GM21447 (cell line): Measurements from ENCODE around the gene IGF2BP3.
"Not testable (repeated sequence)": the region's sequence is repeated elsewhere in the genome, so short reads cannot be mapped to it uniquely, and the experiment has no call there.

Source experiments
- ATAC-seq: cut with Tn5 transposase; IDR thresholded peaks from one replicate; pipeline ENCODE4 v1.9.1; 2021; ENCODE audit not compliant: unreplicated experiment

Gene IGF2BP3

DNA sequence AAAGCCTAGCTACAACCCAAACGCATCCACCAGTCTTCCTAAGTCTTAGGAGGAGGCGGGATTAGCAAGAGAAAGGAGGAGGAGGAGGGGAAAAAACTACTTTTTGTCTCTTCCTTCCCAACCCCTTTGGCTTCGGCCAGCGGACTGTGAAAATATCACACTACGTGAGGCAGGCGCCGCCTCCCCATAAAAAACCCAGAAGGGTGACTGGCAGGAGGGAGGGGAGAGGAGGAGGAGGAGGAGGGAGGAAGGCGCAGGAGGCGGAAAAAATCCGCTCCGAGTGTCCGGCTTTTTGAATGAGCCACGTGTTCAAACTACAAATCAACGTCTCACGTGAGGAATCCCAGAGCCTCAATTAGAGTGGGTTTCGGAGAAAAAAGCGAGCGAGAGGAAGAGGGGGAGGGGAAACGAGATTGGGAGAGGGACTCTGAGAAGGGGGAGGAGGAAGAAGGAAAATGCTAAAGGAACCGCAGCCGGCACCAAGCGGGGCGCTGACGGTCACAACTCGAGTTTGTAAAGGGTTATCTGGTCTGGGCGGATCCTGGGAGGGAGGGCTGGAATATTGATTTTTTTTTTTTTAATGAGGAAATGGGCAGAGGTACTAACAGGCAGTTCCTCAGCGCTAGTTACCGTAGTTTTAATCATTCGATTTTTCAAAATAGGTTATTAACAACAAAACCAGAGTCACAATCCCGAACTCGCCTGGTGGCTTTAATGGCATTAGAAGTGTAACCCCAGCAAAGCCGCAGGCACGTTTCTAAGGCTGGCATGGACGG lies at the start of gene IGF2BP3:
TSS of gene IGF2BP3 (minus strand) at position 162 of the 776 bp plus-strand sequence. CDS start 381 bp downstream, outside the sequence.
- ATAC-seq = peak; percentile 15

DNA sequence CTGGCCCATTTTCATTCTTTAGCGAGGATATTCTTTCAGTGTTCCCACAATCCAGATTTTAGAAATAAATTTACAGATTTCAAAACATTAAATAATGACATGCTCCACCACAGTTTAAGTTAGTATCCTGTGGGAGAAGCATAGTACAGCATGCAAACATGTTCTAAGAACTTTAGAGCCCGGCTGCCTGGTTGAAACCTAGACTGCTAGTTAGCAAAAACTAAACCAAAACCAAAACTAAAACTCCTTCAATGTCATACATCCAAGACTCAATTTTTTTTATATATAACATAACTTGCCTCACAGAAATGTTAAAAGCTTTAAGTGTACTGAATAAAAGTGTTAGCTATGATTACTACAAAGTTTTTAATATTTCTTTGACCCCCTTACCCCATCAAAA lies 44.5 kb upstream of the IGF2BP3 start:
- ATAC-seq = peak; percentile 82

DNA sequence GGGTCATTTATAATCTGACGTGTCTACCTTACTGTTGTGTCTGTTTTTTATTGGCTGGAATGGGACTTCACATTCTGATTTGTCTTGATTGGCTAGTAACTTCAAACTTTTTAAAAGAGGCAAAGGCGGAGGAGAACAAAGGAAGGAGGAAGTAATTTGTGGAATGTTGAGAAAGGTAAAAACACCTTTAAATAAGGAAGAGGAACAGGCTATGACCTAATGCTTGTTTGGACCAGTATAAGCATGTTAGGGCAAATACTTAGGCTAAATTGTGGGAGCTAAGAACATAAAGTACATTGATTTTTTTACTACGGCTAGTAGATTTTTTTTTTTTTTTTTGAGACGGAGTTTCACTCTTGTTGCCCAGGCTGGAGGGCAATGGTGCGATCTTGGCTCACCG lies 43.5 kb upstream of the IGF2BP3 start:
- not testable (repeated sequence) for ATAC-seq

DNA sequence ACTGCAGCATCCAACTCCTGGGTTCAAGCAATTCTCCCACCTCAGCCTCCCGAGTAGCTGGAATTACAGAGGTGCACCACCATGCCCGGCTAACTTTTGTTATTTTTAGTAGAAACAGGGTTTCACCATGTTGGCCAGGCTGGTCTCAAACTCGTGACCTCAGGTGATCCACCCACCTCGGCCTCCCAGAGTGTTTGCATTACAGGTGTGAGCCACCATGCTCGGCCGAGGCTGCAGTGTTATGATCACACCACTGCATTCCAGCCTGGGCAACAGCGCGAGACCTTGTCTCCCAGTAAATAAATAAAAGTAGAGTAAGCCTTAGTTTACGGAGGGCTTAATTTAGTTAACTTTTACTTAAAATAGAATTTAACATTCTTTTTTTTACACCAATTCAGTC lies 23.7 kb upstream of the IGF2BP3 start:
- no peak for ATAC-seq

DNA sequence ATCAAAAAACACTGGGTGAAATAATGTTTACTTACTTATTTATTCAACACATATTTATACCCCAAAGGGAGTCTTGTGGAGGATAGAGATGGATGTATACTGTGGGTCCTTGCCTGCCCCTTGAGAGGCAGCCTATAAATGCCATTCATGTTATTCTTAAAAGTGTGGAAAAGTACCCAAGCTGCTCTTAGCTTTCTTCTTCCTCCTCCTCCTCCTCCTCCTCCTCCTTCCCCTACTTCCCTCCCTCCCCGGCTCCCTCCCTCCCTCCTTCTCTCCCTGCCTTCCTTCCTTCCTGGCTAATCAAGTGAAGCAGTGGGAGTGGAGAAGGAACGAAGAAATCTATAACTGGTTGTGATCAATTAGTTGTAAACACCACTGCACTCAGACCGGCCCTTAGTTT lies 21.2 kb upstream of the IGF2BP3 start:
- no peak for ATAC-seq

- peak; percentile 86 for ATAC-seq
Observed at GRCh38 chr7:23490357-23491135, 20.3 kb upstream of the IGF2BP3 start.

DNA sequence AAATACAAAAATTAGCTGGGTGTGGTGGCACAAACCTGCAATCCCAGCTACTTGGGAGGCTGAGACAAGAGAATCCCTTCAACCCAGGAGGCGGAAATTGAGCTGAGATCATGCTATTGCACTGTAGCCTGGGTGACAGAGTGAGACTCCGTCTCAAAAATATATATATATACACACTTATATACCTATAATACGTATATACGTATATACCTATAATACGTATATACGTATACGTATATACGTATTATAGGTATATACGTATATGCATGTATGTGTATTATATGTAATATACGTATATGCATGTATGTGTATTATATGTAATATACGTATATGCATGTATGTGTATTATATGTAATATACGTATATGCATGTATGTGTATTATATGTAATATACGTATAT lies 18.4 kb upstream of the IGF2BP3 start:
- not testable (repeated sequence) for ATAC-seq

- ATAC-seq = no peak
Observed at GRCh38 chr7:23487670-23488069, 17.4 kb upstream of the IGF2BP3 start.

- no peak for ATAC-seq
Observed at GRCh38 chr7:23486002-23486773, 15.9 kb upstream of the IGF2BP3 start.

DNA sequence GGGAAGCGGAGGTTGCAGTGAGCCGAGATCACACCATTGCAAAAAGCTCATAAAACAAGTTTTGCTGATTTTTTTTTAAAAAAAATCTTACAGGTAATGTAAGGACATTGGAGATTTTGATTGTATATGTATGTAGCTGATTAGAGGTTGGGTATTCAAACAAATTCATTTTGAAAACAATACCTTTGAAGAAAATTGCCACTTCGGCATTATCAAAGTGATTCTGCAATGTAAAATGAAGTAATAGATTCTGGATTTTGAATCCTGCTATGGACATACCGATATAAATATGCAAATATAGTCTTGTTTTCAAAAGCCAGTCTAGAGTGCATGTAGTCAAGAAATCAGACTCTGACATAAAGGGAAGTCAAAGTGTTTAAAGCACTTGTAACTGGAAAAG lies 12.4 kb upstream of the IGF2BP3 start:
- no peak for ATAC-seq

DNA sequence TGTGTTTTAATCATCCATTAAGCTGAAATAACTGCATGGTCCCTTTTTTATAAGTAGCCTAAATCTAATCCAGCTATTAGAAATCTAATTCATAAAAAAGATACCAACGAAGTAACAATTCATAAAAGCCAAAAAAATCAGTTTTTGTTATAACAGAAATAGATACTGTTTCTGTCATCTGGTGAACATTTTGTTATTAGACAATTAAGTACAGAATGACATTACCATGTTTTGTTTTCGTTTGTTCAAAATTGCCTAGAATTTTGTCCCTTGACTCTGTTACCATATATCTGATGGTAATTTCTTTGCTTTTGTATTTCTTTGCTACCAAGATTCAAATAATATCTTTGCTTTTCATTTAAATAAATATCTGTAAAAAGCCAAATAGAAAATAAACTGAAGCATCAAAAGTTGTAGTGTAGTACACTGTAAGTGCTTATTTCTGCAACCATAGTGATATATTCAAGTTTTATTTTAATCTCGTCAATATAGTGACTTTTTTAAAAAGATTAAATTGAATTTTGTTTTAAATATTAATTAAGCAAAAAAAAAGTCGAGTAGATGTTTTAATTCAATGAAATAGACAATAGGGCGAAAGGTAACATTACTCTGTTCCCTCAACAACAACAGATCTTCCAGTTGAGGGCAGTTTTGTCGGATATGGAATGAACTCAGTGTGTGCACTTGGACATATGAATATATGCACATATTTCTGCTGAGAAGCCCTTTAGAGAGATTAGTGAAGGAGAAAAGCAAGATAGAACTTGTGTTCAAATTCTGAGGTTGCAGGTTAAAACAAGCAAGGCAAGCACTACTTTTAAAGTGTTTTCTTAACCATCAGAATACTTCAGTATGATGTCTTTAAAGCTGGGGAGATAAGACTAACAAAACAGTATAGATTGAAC lies 7.9 kb upstream of the IGF2BP3 start:
- no peak for ATAC-seq

GRCh38 chr7:23477157-23477499 lies 6.8 kb upstream of the IGF2BP3 start:
- ATAC-seq = no peak

DNA sequence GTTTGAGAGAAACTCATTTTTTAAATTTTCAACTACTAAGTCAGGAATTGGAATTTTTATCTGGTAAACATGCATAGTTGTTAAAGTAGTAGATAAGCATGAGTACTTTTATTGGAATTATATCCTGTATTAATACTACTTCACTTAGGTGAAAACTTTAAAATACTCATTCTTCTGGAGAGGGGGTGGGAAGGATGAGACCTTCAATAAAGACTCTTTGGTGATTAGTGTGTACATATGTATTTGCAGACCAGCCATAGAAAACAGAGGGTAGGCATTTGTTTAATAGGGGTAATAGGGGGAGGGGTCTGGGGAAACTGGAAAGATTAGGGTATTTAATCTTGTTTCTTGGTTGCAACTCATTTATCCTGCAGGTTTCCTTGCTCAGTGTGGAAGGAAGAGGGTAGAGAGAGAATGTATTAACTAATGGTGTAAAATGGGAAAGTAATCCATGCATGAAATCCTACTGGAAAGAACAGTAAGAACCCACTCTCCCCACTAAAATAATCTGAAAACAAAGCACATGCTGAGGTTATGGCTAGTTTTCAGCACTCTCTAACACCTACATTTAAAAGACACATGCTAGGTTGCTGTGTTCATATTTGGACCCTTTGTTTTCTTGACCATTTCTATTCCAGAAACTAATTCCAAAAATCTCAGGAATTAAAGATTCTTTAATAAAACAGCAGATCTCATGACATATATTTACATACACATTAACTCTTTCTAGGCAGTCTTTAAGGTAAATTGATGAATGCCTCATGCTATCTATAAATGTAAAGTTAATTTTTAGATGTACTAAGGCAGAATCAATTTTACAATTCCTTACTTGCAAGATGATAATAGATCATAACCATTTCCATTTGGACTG lies 6.2 kb upstream of the IGF2BP3 start:
- ATAC-seq = no peak

DNA sequence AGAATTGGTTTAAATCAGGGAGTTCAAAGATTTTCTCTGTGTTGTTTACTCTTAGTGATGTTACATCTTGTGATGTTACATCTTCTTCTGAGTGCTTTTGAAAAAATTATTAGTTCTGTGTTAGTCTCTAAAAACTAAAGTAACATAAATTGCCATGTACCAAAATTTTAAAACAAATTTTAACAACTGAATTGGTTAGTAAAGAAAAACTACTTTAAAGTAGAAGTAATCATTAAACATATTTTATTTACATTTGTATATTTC lies 5.2 kb upstream of the IGF2BP3 start:
- no peak for ATAC-seq

DNA sequence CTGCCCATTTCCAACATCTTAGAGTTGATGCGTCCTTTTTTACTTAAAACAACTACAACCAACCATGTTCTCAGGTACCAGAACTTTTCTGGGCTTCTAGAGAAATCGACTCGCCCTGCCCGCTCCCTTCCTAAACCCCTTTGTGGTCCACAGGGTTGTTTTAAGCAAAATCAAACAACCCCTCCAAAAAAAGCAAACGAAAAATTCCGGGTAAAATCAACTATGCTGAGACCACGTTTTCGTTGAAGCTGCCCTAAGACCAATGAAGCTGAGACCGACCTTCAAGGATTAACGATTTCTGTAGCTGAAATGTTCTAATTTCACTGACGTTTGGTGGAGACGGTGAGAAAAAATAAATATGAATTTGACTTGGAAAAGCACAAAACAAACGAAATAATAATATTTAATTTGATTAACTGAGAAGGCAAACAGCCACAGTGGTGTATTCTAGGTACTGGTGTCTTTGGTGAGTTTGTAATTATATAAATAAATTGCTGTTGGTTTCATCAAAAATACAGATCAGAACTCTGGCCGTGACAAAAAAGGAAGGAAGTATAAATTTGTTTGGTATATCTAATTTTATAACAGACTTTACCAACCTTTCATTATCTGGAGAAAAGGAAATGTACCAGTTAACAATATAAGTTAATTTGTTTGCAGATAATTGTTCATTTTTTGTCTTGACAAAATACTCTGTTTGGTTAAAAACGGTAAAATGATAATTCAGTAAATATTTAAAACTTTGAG lies 4.7 kb upstream of the IGF2BP3 start:
- no peak for ATAC-seq

DNA sequence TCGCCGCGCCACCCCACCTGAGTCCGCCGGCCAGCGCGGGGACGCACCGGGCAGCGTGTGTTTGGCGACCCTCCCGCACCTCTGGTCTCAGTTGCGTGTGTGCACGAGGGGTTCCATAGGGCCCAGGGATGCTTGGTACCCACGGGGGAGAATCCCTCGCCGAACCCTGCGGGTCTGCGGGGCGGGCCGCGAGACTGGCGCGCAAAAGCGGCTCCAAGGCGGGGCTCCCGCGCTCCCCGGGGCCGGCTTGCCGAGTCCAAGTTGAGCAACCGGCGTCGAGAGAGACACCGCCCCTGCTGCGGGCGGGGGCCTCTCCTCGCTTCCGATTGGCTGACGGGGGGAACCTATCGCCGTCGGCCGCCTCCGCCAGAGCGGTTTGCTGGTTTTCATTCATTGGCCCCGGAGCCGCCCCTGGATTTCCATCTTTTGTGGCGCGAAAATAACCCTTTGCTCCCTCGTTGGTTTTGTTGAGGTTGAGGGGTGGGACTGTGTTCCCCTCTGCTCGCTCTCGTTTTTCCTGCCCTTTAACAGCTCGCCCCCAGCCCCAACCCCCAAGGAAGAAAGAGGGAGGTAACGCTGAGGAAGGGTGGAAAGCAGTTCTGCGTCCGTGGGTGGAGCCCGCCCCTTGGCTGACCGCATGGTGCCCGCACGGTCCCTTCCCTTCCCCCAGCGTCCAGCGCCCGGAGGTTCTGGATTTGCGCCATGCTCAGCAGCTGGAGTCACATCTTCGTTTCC lies 4.0 kb upstream of the IGF2BP3 start:
- peak; percentile 58 for ATAC-seq

DNA sequence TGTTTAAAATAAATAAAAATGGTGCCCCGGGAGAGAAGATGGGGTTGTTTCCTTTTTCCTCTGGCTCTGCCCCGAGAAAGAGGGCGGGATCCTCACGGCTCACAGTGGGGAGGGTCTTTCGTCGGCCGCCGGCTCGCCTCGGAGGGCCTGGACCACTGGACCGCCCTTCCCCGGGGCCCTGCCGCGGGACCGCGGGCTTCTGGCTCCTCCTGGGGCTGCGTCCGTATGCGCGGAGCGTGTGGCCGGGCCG lies 3.5 kb upstream of the IGF2BP3 start:
- ATAC-seq = no peak

DNA sequence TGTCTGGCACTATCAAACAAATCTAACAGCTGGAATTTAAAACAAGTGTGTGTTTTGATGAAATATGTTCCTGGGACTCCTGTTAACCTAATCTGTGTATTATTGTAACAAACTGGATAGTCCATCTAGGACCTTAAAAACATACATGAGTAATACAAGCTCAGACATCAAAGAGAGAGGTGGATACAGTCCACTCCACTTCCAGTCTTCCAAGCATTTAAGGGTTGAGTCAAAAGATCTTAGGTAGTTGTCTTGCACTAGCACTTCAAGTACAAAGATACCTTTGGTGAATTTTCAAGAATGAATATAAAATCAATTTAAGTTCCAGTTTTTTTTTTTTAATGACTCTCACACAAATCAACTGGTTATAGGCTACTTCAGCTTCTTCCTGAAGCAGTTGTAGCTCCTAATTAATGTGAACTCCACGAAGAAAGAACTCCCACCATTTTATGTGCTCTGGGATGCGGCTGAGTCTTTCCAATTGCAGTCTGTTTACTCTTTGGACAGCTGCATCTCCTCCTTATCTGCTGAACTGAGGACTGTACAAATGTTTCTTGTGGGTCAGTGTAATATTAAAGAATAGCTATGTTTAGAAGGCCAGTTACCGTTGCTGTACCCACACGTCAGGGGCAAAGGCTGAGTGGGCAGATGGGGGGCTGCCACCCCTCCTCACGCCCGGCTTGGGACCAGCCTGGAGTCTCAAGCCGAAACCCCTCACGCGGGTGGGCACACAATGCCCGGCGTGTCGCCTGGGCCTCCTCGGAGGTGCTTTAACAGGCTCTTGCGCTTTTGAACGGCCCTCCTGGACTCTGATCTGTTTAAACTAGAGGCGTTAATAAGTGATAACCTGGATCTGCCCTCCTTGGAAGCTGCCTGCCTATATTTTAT lies 2.9 kb upstream of the IGF2BP3 start:
- ATAC-seq = no peak
